Inflammatory macrophage (primary cell): ENCODE measurements around the gene PRTFDC1.
"Not testable (repeated sequence)": the region's sequence is repeated elsewhere in the genome, so short reads cannot be mapped to it uniquely, and the experiment has no call there.

Source experiments
- DNase-seq, 2 donors: peaks; one replicate each; pipeline ENCODE4 v3.0.0-alpha.2; 2020 to 2022

Gene PRTFDC1

DNA sequence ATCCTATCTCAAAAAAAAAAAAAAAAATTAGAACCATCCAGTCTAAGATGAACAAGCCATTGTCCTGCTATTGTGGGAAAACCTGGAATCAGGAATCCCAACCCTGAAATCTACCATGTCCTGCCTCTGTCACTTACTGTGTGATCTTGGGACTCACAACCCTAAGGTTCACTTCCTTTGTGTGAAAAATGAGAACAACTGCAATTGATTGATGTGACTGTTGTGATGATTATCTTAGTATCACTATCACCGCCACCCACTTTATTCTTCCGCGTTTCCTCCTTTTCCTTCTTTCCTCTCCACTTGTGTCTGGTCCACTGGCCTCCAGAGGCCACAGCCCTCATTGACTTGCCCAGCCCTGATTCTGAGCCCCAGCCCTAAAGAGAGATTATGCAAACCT lies 12.6 kb upstream of the PRTFDC1 start:
- DNase-seq, result no peak

- no peak for DNase-seq
Measured at GRCh38 chr10:24963521-24964041, 11.2 kb upstream of the PRTFDC1 start.

DNA sequence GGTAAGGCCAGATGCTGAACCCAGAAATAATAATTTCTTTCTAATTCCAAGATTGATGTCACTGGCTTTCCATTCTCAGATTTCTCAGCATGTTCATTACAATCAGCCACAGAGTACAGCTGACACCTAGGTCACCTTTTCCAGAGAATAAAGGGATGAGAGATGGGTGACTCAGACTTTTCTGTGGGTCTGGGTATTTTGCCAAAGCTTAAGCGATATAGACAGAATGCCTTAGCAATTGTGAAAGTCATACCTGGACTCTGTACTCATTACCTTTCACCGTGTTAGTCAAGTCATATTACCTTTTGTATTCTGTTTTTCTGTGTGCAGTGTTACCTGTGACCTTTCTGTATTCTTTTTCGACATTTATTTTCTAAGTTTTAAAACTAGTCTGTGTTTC lies 10.6 kb upstream of the PRTFDC1 start:
- DNase-seq, result no peak

GRCh38 chr10:24961582-24961981 lies 9.2 kb upstream of the PRTFDC1 start:
- DNase-seq, result no peak

GRCh38 chr10:24959382-24959730 lies 7.0 kb upstream of the PRTFDC1 start:
- DNase-seq, result no peak

DNA sequence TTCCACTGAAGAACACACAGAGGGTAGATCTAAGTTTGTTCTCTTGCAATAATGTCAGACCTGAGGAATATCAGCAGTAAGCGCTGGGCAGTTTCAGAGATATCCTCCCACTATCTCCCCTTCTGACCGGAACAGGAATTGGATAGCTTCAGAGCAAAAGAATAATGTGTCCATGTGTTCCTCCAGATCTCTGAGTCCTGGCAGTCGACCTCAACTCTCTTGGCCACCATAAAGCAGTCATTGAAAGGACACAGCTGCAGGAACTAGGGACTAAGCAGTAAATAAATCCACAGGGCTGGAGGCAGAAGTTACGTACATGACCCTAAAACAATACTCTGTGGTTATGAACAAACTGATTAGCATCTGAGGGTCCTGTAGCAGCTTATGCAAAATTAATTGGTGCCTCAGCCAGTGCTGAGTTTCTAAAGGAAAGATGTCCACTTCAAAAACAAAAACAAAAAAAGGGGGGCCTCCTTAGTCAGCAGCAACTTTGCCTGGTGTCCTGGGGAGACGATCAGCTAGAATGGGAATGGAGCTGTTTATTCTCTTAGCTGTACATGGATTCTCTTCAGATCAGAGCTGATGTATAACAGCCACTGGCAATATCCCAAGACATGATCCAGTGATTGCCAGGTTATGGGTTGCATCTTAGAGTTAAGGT lies 6.4 kb upstream of the PRTFDC1 start:
- DNase-seq, result no peak

GRCh38 chr10:24958091-24958720 lies 5.8 kb upstream of the PRTFDC1 start:
- DNase-seq, result peak in 1 of 2 donors; percentile 16

DNA sequence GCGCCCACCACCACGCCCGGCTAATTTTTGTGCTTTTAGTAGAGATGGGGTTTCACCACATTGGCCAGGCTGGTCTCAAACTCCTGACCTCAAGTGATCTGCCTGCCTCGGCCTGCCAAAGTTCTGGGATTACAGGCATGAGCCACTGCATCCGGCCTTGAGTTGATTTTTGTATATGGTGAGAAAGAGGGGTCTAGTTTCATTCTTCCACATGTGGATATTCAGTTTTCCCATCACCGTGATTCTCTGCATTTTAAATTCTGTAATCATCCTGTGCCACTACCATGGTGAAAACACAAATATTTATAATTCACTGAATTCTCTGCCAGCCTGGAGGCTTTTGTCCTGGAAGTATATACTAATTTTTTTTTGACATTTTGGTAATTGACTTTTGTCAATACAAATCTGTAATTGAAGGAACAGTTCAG lies 5.2 kb upstream of the PRTFDC1 start:
- not testable (repeated sequence) for DNase-seq

- no peak for DNase-seq
Measured at GRCh38 chr10:24953675-24954074, 1.3 kb upstream of the PRTFDC1 start.

GRCh38 chr10:24952707-24953645 lies 570 bp upstream of the PRTFDC1 start:
- no peak for DNase-seq

DNA sequence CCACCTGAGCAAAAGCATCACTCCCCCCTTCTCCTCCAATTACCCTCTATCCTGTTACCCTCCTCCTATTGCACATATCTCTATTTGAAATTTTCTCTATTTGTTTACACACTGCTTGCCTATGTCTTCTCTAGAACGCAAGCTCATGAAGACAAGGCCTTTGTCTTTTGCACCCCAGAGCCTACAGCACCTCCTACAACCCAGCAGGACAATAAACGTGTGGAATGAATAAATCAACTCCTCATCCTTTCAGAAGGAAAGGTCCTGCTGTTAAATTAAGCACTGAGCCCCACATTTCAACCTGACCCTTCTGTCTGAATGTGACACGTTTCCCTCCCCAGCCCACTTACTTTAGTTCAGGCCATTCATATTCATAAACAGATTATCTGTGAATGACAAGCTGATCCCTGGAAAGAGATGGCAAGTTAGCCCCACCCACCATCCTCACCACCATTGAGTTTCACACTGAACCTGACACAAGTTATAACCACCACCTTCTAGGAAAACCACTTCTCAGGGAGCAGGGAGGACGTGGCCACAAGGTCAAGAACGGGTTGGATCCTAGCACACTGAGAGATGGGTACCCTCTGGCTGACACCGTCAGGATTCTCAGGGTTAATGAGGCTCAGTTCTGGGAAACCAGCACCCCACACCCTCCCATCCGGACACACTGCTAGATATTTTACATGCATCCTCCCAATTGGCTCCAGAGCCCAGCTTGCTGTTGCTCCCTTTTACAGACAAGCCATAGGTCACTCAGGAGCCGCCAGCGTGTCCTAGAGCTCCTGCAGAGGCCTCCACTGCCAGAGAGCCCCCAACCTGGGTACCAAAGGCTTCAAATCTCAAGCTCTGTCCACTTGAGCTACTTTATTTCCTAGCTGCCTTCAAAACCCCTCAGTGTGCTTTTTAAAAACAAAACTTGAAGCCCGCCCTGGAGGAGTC lies 934 bp downstream of the PRTFDC1 start:
- DNase-seq, result no peak

GRCh38 chr10:24950439-24950838 lies 2.0 kb downstream of the PRTFDC1 start:
- DNase-seq, result no peak

- DNase-seq, result no peak
Measured at GRCh38 chr10:24949616-24950015, 2.8 kb downstream of the PRTFDC1 start.

- DNase-seq, result no peak
Measured at GRCh38 chr10:24947304-24948097, 4.9 kb downstream of the PRTFDC1 start.

DNA sequence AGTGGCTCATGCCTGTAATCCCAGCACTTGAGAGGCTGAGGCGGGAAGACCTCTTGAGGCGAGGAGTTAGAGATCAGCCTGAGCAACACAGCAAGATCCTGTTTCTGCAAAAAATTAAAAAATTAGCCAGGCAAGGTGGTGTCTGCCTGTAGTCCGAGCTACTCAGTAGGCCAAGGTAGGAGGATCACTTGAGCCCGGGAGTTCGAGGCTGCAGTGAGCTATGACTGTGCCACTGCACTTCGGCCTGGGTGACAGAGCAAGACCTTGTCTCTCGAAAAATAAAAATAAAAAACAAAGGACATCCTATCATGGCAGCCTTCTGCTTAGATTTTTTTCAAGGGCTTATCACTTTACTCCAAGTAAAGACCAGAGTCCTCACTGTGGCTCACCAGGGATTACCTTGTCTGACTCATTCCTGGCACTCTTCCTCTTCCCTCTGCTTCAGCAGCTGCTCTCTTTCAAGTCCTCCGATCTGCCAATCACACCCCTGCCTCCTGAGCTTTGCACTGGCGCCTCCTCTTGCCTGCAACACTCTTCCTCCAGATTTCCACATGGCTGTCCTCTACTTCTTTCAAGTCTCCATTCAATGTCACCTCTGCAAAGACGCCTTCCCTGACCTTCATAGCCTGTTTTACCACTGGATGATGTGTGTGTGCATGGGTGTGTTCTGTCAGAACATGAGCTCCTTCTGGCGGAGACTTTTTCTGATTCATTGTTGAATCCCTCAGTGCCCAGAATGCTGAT lies 7.7 kb downstream of the PRTFDC1 start:
- DNase-seq, result no peak

DNA sequence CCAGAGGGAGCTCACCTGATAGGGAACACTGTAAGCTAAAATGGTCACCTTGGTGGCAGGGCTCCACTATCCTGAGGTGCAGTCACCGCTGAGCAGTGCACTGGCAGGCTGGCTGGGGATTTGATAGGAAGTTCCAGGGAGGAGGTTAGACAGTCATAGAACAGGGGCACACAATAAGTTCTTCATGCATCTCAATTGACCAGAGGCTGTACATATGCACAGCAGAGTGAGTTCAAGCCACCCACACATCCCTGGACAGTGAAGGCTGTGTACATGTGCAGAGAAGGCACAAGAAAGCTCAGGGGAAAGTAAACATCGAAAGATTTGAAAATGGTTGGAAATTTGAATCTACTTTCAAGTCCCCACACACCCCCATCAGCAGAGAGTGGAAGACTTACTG lies 13.9 kb downstream of the PRTFDC1 start:
- no peak for DNase-seq

DNA sequence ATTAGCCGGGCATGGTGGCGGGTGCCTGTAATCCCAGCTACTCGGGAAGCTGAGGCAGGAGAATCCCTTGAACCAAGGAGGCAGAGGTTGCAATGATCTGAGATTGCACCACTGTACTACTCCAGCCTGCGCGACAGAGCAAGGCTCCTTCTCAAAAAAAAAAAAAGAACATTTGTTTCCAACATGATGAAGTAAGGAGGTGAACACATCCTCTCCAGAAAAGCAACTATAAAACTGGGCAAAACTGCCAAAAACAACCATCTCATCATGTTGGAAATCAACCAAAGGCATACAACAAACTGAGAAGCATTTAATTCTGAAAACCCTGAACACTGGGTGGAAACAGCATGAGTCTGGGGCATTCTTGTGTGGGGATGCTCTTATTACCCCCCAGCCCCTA lies 14.3 kb downstream of the PRTFDC1 start:
- no peak for DNase-seq

DNA sequence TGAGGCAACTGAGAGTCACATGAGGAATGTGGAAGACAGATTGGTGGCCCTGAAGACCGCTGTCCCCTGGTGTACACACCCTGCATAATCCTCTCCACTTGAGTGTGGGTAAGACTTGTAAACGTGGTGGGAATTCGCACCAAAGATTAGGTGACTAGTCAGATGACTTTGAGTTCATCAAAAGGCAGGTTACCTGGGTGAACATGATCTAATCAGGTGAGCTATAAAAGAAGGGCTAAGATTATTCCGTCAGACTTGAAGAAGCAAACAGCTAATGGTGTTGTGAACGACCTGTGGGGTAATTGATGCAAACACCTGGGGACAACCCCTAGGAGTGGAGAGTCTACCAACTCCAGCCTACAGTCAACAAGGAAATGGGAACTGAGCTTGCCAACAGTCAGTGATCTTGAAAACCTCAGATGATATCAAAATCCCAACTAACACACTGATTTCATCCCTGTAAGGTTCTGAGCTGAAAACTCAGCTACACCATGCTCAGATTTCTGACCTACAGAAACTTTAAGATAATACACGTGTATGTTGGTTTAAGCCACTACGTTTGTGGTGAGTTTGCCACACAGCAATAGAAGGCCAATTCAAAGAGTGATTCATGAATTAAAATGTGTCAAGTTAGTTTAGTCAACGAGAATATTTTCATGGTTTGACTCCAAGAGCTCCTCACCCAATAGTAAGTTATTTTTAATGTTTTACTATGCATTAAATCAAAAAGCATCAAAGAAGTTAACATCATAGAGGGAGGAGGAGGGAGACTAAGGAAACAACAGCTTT lies 16.7 kb downstream of the PRTFDC1 start:
- DNase-seq, result no peak

- DNase-seq, result no peak
Measured at GRCh38 chr10:24931236-24931635, 21.2 kb downstream of the PRTFDC1 start.

GRCh38 chr10:24930427-24930826 lies 22.0 kb downstream of the PRTFDC1 start:
- no peak for DNase-seq
